Cortex of kidney (tissue), 1 donor: ENCODE measurements around the gene COL26A1.
"Not testable (repeated sequence)": the region's sequence is repeated elsewhere in the genome, so short reads cannot be mapped to it uniquely, and the experiment has no call there.

Source experiments
- DNase-seq: peaks from one replicate; lab custom pipeline; 2025; lab: John Stamatoyannopoulos, UW

The COL26A1 gene

GRCh38 chr7:101450064-101450463, 87.4 kb downstream of the COL26A1 start:
- DNase-seq = no peak

GRCh38 chr7:101453617-101454016, 90.9 kb downstream of the COL26A1 start:
- no peak for DNase-seq

- no peak for DNase-seq
Observed at GRCh38 chr7:101457001-101457750, 94.5 kb downstream of the COL26A1 start.

GRCh38 chr7:101465131-101465530, 102.5 kb downstream of the COL26A1 start:
- DNase-seq = no peak

GRCh38 chr7:101465576-101466196, 103.0 kb downstream of the COL26A1 start:
- no peak for DNase-seq

- no peak for DNase-seq
Observed at GRCh38 chr7:101466871-101467270, 104.2 kb downstream of the COL26A1 start.

- no peak for DNase-seq
Observed at GRCh38 chr7:101468546-101469275, 106.0 kb downstream of the COL26A1 start.

- DNase-seq = no peak
Observed at GRCh38 chr7:101470668-101471487, 108.2 kb downstream of the COL26A1 start.

- no peak for DNase-seq
Observed at GRCh38 chr7:101474178-101474577, 111.5 kb downstream of the COL26A1 start.

- not testable (repeated sequence) for DNase-seq
Observed at GRCh38 chr7:101475691-101476090, 113.0 kb downstream of the COL26A1 start.

GRCh38 chr7:101479217-101479616, 116.5 kb downstream of the COL26A1 start:
- DNase-seq = no peak

GRCh38 chr7:101486056-101486432, 123.4 kb downstream of the COL26A1 start:
- not testable (repeated sequence) for DNase-seq

GRCh38 chr7:101486433-101487104, 123.9 kb downstream of the COL26A1 start:
- DNase-seq = no peak

GRCh38 chr7:101487105-101487458, 124.4 kb downstream of the COL26A1 start:
- no peak for DNase-seq

- DNase-seq = no peak
Observed at GRCh38 chr7:101487753-101488152, 125.1 kb downstream of the COL26A1 start.

- DNase-seq = no peak
Observed at GRCh38 chr7:101488826-101489572, 126.3 kb downstream of the COL26A1 start.

- DNase-seq = not testable (repeated sequence)
Observed at GRCh38 chr7:101490439-101490838, 127.8 kb downstream of the COL26A1 start.

GRCh38 chr7:101491442-101491841, 128.8 kb downstream of the COL26A1 start:
- not testable (repeated sequence) for DNase-seq

GRCh38 chr7:101494602-101495329, 132.1 kb downstream of the COL26A1 start:
- DNase-seq = no peak

- DNase-seq = no peak
Observed at GRCh38 chr7:101496017-101496416, 133.3 kb downstream of the COL26A1 start.
